Ishikawa (cell line): ENCODE measurements around the gene PBX4.

Experiments
- EGR1 ChIP-seq: IDR thresholded peaks from 2 replicates; pipeline ENCODE4 v1.6.1; 2012
- TEAD4 ChIP-seq: IDR thresholded peaks from 2 replicates; pipeline ENCODE4 v1.6.1; 2012

DNA sequence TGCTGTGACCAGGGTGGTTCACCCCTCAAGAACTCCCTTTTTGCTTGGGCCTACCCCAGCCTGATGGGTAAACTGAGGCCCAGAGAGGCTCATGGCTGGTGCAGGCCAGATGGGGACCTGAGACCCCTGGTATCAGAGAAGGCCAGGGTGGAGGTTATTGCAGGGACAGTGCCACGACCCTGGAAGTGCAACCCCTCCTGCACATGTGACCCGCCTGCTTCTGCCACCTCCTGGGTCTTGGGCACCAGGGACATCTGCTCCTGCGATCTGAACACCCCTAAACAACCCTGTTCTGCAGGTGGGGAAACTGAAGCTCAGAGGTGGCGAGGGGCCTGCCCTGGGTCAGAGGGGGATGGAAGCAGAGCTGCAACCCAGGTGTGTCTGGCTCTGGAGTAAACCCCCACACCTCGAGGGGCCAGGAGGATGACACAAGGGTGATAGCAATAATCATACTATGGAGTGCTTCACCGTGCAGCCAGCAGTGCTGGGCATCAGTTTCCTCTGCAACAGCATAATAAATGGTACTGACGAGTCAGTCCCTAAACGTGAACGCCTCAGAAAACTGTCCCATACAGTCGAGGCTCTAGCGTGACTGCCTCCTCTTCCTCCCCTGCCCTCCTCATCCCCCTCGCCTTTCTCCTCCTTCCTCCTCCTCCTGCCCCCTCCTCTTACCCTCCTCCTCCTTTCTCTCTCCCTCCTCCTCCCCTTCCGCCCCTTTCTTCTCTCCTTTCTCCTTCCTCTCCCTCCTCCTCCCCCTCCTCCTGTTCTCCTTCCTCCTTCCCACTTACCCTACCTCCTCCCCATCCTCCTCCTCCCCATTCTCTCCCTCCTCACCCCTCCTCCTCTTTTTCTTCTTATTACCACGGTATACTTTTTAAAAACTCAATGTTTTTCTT lies 85.4 kb downstream of the PBX4 start:
- TF ChIP-seq EGR1 (no peak), TEAD4 (no peak)
